B cell (primary cell): ENCODE measurements around the gene IL1R1.

ENCODE experiments used
- CTCF ChIP-seq: fragments of 200-600 bp; IDR thresholded peaks from one replicate; pipeline ENCODE4 v1.8.0; 2022; ENCODE audit warnings: antibody characterized with exemption, mild to moderate bottlenecking
- EZH2 ChIP-seq: IDR thresholded peaks from 2 replicates; pipeline ENCODE4 v1.6.1; 2012; ENCODE audit warnings: borderline replicate concordance, low read depth, mild to moderate bottlenecking, moderate library complexity, low read length; ENCODE audit not compliant: insufficient read depth, poor library complexity, severe bottlenecking

GRCh38 chr2:102110171-102110570 is 32.4 kb upstream of the IL1R1 start:
- TF ChIP-seq CTCF (no peak), EZH2 (no peak)
